Left forelimb (tissue), 1 donor: ENCODE measurements around the gene DNASE2B.
"Not testable (repeated sequence)": the region's sequence is repeated elsewhere in the genome, so short reads cannot be mapped to it uniquely, and the experiment has no call there.

Source experiments
- DNase-seq: peaks from one replicate; pipeline ENCODE4 v3.0.0-alpha.2; 2018; ENCODE audit warnings: low spot score

Gene DNASE2B

GRCh38 chr1:84412316-84412942, 14.1 kb downstream of the DNASE2B start:
- no peak for DNase-seq

GRCh38 chr1:84415396-84415795, 17.1 kb downstream of the DNASE2B start:
- DNase-seq, result no peak

GRCh38 chr1:84422909-84423308, 24.6 kb downstream of the DNASE2B start:
- DNase-seq, result no peak

- DNase-seq, result no peak
Observed at GRCh38 chr1:84424513-84425149, 26.3 kb downstream of the DNASE2B start.

- DNase-seq, result no peak
Observed at GRCh38 chr1:84425150-84425896, 27.0 kb downstream of the DNASE2B start.

GRCh38 chr1:84426376-84426775, 28.1 kb downstream of the DNASE2B start:
- DNase-seq, result no peak

GRCh38 chr1:84427250-84428188, 29.2 kb downstream of the DNASE2B start:
- no peak for DNase-seq

- DNase-seq, result no peak
Observed at GRCh38 chr1:84428235-84428634, 30.0 kb downstream of the DNASE2B start.

- DNase-seq, result no peak
Observed at GRCh38 chr1:84429231-84429630, 30.9 kb downstream of the DNASE2B start.

GRCh38 chr1:84430546-84430945, 32.3 kb downstream of the DNASE2B start:
- DNase-seq, result no peak

- no peak for DNase-seq
Observed at GRCh38 chr1:84433258-84434080, 35.2 kb downstream of the DNASE2B start.

GRCh38 chr1:84434081-84434769, 35.9 kb downstream of the DNASE2B start:
- no peak for DNase-seq

- DNase-seq, result no peak
Observed at GRCh38 chr1:84434801-84435549, 36.7 kb downstream of the DNASE2B start.

GRCh38 chr1:84436876-84437655, 38.8 kb downstream of the DNASE2B start:
- DNase-seq, result no peak

GRCh38 chr1:84442256-84442655, 44.0 kb downstream of the DNASE2B start:
- no peak for DNase-seq

- not testable (repeated sequence) for DNase-seq
Observed at GRCh38 chr1:84442747-84443646, 44.7 kb downstream of the DNASE2B start.

- DNase-seq, result not testable (repeated sequence)
Observed at GRCh38 chr1:84448704-84449103, 50.4 kb downstream of the DNASE2B start.

GRCh38 chr1:84450910-84451309, 52.6 kb downstream of the DNASE2B start:
- DNase-seq, result no peak
